CD4-positive, alpha-beta T cell treated with Interleukin-15 for 1 hour (primary cell): ENCODE measurements around the gene PLD3.
"Not testable (repeated sequence)": the region's sequence is repeated elsewhere in the genome, so short reads cannot be mapped to it uniquely, and the experiment has no call there.

Experiments
- DNase-seq: peaks from one replicate; pipeline ENCODE4 v3.0.0-alpha.2; 2020

PLD3 gene

GRCh38 chr19:40333083-40333482 is 15.4 kb upstream of the PLD3 start:
- DNase-seq, result not testable (repeated sequence)

GRCh38 chr19:40335101-40335500 is 13.4 kb upstream of the PLD3 start:
- no peak for DNase-seq

- DNase-seq, result no peak
Measured at GRCh38 chr19:40335855-40336600, 12.5 kb upstream of the PLD3 start.

- no peak for DNase-seq
Measured at GRCh38 chr19:40336601-40336900, 11.9 kb upstream of the PLD3 start.

- no peak for DNase-seq
Measured at GRCh38 chr19:40337107-40337506, 11.4 kb upstream of the PLD3 start.

- no peak for DNase-seq
Measured at GRCh38 chr19:40337594-40337993, 10.9 kb upstream of the PLD3 start.

GRCh38 chr19:40339018-40339728 is 9.3 kb upstream of the PLD3 start:
- no peak for DNase-seq

GRCh38 chr19:40341601-40342482 is 6.7 kb upstream of the PLD3 start:
- no peak for DNase-seq

GRCh38 chr19:40342644-40343311 is 5.7 kb upstream of the PLD3 start:
- no peak for DNase-seq

- no peak for DNase-seq
Measured at GRCh38 chr19:40344422-40344821, 4.1 kb upstream of the PLD3 start.

- DNase-seq, result no peak
Measured at GRCh38 chr19:40348961-40349507, 539 bp downstream of the PLD3 start.

- no peak for DNase-seq
Measured at GRCh38 chr19:40355975-40356680, 7.6 kb downstream of the PLD3 start.

- DNase-seq, result no peak
Measured at GRCh38 chr19:40356681-40357595, 8.4 kb downstream of the PLD3 start.

GRCh38 chr19:40357640-40358039 is 9.1 kb downstream of the PLD3 start:
- no peak for DNase-seq

GRCh38 chr19:40358773-40359172 is 10.3 kb downstream of the PLD3 start:
- peak; percentile 69 for DNase-seq

- DNase-seq, result no peak
Measured at GRCh38 chr19:40360020-40360707, 11.7 kb downstream of the PLD3 start.

GRCh38 chr19:40360708-40361241 is 12.3 kb downstream of the PLD3 start:
- peak; percentile 28 for DNase-seq

GRCh38 chr19:40362160-40362559 is 13.7 kb downstream of the PLD3 start:
- DNase-seq, result no peak

- DNase-seq, result no peak
Measured at GRCh38 chr19:40363069-40363468, 14.6 kb downstream of the PLD3 start.

- DNase-seq, result no peak
Measured at GRCh38 chr19:40365010-40365409, 16.5 kb downstream of the PLD3 start.
